SK-N-MC (cell line): ENCODE measurements around the gene FOXD2.

Source experiments
- EZH2 ChIP-seq: fragments of 200-600 bp; sonication (generic); IDR thresholded peaks from one replicate; pipeline ENCODE4 v1.6.1; 2017; ENCODE audit warnings: antibody characterized with exemption
- FOXP2 ChIP-seq: optimal IDR thresholded peaks from 2 replicates; pipeline ENCODE3; 2011; ENCODE audit warnings: mild to moderate bottlenecking, moderate library complexity; ENCODE audit not compliant: insufficient read depth; ENCODE audit errors: extremely low read length, control extremely low read depth
- POLR2AphosphoS5 ChIP-seq: IDR thresholded peaks from 2 replicates; pipeline ENCODE4 v1.6.1; 2012; ENCODE audit warnings: mild to moderate bottlenecking, low read depth, low read length, borderline replicate concordance

DNA sequence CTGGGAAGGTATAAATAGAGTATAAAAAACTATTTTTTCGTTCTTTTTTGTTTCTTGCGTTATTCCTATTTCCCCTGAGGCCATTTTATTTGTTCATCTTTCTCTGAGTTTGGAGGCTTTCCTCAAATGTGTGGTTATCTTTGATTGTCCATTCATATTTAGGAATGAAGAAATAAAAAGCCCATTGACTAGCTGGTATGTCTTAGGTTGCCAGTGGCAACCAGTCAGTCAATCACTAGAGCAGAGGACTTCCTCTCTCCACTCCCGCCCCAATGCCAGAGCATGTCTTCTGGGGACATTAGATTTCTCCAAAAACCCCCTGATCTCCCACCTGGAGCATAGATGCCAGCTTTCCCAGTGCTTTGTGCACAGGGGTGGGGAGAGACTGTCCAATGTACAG is 42.4 kb upstream of the FOXD2 start:
- no peak for TF ChIP-seq POLR2AphosphoS5
- TF ChIP-seq EZH2: no peak
- TF ChIP-seq FOXP2: no peak
